ENCODE measurements around the gene FOXF1.

The FOXF1 gene

DNA sequence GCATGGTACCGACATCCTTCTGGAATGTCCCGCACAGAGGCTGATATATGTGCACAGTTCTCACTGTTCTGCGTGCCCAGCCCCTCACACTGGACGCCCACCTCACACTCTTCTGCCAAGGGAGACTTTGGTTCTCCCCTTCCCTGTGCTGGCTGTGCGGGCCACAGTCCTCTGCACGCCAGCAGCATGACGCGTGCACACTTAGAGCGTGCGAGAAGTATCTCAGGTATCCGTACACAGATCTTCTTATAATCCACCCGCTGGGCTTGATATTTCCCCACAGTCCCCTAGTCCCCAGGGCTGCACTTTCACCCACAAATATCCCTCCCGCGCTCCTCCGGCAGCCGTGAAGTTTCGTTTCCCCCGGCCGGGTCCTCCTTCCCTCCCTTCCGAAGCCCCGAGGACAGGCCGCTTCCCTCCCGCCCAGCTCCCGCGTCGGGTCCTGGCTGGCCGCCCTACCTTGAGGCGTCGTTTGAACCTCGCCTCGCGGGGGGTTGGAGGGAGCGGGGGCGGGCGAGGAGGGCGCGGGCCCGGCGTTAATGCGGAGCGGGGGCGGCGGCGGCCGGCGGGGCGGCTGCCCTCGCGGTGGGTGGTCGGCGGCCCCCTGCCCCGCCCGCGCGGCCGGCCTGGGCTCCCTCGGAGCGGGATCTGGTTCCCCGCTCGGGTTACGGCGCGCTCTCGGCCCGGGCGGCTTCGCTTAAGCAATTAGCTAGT is 5.0 kb upstream of the FOXF1 start:
- no peak for DNase-seq

DNA sequence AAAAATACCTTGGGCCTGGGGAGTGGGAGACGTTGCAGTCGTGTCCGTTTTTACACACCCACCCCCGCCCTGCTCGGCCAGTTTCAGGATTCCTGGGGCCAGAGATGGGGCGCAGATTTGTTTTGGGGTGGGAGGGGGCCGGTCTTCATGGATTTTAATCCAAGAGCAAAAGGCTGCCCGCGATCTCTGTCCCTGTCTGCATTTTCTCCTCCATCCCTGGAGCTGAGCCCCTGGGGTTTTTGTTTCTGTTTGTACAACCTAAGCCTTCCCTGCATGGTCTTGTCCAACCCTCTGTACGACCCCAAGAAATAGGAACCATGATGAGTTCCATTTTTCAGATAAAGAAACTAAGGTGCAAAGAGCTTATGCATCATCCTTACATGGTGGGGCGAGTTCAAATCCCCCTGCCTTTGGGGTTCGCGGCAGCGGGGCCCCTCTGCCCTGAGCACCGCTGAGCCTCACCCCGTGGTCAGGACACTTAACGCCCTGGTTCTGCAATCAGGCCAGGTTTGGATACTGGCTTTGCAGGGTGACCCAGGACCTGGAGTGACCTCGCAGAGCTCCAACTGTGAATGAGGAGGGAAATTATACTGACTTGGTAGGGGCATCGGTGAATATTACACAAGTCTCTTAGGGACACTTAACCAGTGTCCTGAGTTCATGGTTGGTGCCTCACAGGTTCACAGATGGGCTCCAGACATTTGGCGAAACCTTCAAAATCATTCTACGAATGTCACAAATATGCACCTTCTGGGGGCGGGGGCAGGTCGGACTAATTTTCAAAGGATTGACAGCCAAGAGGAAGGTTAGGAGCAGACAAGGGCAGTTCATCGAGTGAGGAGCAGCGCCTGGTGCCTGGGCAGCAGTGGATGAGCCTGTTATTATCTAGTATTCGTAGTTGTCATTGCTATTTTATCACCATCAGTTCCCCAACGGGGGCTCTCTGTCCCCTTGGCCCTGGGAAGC is 4.1 kb upstream of the FOXF1 start:
- DNase-seq = no peak

DNA sequence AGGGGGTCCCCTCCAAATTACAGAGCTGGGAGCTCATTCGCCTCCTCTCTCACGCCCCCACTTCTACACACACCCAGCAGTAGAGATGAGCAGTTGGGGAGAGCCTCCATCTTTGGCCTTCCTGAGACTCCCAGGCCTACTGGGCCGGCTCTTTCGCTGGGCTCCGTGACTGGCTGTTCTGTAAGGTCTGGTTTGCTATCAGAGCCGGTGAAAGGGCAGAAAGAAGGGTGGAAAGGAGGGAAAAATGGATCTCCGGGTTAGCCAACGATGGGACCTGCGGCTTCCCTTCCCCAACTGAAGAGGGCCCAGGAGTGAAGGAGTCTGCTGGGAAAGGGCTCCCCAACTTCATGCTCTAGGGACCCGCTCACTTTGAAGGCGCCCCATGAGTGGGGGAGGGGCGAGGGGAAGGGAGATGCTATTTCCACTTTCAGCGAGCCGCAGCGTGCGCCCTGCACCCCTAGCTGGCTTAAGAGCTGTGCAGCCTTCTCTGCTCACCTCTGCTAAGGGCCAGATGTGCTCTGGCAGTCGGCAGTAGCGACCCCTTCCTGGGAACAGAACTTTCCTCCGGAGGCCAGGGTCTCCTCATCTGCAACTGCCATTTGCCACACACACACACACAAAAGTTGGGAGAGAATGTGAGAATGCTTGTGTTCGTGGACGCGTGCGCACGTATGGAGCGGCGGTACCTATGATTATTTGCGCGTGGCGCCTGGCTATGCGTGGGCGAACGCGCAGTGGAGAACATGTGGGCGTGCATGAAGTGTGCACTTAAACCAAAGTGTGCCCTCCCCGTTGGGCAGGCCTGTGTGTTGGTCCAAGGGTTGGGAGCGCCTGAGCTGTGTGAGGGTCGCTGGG is 2.9 kb upstream of the FOXF1 start:
- DNase-seq = no peak

DNA sequence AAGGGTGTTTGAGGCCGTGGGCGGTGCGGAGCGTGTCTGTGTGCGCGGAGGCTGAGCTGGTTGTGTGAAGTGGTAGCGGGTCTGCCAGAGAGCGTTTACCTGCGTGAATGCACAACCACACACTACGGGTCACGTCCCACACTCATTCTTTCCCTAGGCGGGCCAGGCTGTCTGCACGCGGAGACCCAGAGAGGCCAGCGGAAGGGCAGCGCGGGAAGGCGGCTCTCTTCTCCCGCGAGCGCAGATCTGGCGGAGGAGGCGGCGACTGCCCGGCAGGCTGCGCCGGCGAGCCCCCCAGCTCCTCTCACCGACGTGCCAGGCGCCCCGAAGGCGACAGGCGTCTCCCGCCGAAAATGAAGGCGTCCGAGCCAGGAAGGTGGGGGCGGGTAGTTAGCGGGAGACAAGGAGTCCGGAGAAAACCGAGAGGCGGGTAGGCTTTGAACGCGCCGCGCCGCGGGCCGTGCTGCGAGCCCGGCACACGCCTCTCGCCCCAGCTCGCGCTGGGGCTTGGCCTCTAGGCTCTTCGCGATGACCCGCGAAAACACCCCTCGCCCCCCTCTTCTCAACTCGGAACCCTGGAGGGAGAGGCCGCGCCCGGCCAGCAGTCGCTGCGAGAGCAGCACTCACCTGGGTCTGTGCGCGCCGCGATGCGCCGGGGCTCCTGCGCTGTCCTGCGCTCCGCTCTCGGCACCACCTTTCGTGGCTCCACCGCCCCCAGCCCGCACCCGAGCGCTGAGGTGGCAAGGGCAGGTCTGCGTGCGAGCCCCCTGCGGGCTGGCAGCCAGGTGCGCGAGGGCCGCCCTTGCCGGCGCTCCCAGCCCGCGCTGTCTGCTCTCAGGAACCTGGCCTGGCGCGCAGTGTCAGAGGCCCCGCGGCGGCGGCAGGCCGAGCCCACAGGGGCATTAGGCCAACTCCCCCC is 2.0 kb upstream of the FOXF1 start:
- DNase-seq = no peak

DNA sequence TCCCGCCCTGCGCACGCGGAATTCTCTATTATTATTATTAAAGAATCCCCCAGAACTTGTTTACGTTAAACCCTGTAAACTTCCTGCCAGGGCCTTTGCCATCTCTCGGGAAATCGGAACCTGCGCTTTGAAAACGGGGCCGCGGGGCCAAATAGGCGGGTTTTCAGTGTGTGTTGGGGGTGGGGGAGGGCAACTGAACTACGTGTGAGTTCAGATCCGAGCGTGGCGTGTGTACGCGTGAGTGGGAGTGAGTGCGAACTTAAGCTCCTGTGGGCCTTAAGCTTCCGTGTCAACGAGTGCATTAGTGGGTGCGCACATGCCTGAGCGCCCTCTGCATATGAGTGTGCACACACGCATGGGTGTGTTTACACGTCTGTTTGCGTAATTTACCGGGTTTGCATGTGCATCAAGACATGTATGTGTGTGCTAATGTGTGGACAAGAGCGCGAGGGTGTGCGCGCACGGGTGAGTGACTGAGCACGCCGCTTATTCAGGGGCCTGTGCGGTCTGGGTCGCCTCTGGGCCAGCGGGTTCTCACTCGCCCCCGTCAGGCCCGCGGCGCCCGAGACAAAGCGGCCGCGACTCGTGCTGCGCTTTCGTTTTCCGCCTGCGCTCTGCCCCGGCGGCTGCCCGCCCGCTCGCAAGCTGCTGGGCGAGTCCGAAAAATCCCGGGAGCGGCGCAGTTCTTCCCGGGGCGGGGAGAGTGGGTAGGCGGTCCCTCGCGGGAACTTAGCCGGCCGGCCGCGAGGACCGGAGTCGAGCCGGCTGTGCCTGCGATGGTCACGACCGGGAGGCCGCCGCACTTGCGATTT is 1.2 kb upstream of the FOXF1 start:
- no peak for DNase-seq

DNA sequence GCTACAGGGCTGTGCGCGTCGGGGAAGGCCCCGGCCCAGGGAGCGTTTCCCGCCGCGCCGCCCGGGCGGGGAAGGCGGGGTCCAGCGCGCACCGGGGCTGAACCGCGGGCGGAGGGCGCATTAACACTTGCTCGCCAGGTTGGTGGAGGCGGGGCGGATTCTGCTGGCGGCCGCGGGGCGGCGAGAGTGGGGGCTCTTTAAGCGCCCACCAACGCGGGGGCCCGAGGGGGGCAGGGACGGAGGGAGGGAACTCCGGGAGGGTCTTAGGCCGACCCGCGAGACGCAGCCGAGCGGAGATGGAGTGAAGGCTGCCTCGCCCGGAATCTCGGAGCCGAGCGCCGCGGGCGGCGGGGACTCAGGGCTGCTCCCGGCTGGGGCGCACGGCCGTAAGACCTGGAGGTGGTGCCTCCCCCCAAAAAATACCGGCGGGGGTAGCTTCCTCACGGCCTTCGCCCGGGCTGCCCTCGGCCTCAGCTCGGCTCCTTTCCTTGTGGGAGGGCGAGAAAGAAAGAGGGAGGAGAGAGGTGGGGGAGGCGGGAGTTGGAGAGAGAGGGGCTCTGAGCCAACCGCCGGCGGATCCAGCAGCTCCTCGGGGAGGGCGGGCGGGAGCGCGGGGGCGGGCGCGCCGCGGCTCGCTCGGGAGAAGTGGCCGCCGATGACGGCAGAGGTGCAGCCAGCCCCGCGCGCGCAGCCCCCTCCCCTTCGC is 415 bp upstream of the FOXF1 start:
- DNase-seq = no peak

DNA sequence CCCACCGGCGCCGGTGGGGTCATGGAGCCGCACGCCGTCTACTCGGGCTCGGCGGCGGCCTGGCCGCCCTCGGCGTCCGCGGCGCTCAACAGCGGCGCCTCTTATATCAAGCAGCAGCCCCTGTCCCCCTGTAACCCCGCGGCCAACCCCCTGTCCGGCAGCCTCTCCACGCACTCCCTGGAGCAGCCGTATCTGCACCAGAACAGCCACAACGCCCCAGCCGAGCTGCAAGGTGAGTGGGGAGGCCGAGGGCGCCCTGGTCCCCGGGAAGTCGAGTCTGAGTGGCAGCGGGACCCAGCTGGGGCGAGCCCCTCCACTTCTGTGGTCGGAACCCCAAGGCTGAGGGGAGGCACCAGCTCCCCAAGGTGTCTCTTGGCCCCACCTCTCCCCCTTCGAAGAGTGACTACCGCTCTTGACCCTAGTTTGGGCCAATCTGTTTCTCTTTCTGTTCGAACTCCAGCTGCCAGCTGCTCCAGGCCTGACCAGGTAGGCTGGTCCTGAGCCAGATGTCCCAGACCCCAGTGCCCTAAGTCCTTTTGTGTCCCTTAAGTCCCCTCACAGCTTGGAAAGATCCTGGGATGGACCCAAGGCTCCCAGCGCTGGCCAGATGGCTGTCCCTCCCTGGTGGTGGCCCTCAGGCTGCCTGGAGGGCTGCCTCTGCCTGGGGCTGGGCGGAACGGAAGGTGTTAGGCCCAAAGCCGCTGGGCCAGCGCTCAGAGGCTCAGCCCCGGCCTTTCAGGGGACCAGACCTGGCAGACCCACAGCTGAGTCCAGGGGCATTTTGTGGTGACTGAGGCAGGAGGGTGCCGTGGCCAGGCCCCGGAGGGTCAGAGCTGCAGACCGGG is 1.2 kb downstream of the FOXF1 start:
- no peak for DNase-seq

DNA sequence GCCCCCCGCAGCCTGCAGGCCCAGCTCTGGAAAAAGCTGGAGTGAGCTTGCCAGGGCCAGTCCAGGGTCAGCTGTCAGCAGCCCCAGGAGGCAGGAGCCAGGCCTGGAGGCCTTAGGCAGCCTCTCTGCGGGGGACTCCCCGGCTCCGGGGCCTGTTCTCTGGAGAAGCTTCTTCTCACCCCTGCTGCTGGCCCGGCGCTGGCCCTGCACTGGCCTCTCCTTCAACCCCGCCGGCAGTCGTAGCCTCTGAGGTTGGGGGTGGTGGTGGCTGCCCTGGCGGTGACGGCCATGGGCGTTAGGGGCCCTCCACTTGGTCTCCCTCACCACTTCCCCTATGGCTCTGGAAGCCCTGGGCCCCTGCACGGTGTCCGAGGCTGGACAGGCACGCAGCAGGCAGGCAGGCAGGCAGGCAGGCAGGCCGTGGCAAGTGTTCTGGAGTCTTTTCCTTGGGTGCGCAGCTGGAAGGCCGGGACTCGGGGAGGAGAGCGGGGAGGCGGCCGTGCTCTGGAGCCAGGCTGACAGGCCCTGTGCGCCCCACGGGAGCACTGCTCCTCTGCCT is 2.1 kb downstream of the FOXF1 start:
- no peak for DNase-seq

DNA sequence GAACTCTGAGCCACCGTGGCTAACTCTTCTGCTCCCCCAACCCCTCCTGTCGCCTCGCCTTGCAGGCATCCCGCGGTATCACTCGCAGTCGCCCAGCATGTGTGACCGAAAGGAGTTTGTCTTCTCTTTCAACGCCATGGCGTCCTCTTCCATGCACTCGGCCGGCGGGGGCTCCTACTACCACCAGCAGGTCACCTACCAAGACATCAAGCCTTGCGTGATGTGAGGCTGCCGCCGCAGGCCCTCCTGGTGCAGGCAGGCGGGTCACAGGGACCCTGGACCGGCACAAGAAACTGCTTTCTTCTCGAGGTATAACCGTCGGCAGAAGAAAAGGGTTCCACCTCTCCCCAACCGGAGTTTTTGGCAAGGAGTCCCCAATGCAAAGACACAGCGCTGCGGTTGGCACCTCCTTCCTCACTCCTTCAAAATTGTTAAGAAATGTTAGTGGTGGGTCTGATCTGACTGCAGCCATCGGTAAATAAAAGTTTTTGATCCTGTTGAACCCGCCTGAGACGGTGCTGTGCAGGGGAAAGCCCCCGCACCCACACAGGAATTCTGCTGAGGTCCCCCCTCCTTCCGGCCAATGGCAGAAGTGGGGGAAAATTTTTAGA is 2.6 kb downstream of the FOXF1 start:
- DNase-seq = no peak

DNA sequence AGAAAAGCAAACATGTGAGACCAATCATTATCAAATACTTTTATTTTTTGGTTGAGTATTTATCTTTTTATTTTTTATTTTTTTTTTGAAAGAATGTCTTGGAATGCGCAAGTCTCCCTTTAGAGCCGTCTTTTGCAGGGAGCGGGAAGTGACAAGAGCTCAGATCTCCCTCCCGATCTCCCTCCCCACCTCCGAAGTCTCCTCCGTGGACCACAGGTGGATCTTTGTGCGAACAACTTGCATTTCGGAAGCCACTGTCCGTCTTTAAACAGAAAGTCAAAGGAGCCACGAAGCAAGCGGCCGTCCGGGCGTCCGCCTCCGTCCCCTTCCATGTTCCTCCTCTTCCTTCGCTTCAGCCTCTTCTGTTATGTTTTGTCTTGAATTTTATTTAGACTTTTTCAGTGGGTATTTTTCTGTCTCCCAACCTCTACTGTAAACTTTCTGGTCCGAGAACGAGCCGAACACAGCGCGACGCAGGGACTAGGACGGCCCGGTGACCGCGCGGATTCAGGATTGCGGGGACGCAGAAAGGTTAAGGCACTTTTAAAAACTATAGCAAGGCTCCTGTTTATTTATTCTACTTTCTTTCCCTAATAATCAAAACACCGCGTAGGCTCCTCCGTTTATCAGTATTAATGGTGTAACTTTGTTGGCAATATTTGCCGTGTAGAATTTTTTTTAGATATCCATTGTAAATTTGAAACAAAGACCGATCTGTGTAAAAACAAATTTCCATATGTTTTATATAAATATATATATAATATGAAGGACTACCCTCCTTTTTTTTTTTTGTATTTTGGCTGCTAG is 3.3 kb downstream of the FOXF1 start:
- DNase-seq = no peak

DNA sequence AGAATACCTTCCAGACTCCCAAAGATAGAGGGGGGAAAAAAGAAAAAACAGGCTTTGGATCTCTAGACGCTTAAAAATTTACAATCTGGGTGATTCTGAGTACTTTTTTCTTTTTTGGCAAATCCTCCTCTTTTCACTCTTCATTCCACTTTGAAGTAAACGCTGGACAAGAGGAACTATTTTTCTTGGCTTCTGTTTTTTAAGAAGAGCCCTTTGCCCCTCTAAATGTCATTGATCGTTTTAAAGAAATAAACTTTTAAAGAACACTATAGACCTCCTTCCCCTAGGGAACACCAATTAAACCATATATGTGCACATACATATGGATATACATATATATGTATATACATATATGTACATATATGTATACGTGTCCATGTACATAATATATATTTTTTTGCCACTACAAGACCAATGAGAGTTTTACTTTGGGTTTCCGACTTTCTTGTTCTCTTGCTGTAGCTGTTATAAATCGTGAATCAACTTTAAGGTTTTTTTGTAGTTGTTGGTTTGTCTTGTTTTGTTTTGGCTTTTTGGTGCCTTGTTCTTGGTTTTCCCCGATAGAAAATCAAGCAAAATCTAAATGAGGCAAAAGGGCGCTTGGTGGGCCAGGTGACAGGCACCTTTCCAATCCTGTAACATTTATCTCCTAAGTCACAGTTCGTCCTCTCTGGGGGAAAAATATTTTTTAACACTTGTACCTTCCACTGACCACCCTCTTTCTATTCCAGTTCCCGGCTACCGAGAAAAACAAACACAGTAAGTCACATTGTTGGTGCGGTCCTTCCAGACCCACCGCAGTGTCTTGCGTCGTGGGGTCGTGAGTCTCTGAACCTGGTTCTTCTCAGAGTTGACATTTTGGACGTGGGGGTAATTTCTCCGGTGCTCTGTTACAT is 4.4 kb downstream of the FOXF1 start:
- DNase-seq = no peak

DNA sequence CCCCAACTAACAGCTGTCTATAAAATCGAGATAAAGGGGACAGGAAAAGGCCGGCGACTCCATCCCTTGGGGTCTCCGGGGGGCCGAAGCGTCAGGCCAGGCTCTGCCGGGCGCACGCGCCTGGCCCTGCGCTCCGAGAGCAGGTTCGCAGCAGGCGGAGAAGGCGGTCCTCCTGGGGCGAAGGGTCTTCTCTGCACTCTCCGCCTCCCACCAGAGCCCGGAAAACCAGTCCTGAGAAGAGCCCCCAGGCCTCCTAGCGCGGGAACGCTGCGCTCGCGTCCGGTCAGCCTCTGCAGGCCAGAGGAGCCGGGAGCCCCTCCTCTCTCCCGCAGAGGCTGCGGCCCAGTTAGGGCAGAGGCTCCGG is 5.1 kb downstream of the FOXF1 start:
- no peak for DNase-seq

DNA sequence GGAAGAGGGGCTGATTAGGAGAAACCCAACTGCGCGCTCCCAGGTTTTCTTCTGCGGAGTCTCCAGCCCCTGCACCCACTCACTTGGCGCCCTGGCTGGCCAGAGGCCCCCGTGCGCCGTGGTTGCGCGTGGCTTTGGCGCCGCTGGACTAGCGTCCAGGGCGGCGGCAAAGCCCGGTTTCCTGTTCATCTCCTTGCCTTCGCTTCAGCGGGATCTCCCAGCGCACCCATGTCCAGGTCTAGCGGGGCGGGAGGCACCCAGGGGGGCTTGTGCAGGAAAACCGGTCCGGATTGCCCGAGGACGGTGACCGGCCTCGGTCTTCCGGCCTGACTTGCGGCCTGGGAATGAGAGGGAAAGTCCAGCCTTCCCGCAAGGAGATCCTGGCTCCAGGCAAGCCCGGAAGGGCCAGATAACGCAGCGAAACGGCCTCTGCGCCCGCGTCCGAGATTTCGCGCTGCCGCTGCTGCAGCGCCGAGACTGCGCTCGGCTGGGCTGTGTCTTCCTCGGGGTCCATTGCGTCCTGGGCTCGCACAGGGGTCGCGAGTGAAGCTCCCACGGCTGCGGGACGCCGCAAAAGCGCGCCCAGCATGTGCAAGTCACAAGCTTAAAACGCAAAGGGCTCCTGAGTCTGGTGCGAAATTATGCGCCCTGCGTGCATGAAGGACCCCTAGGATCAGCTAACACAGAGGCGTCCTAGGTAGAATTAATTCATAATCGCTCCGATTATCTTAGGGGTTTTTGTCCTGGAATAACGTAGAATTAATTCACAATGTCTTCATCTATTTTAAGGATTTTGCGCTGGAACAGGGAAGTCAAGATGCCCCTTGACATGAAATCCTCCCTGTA is 5.7 kb downstream of the FOXF1 start:
- no peak for DNase-seq

DNA sequence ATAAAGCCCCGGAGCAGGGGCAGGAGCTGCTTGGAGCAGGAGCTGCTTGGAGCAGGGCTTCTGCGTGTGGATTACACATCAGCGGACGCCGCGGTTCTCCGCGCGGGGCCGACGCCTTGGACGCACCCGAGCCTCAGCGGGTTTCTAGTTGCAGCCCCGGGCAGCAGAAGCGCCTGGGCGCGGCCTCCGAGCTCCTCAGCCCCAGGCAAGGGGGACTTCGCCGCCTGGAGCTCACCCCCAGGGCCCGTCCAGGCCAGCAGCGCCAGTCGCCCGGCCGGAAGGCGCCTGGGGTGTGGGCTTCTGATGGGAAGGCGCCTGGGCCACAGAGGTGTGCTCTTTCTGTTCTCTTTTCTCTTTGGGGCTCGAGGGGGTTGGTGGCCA is 6.3 kb downstream of the FOXF1 start:
- DNase-seq = no peak

DNA sequence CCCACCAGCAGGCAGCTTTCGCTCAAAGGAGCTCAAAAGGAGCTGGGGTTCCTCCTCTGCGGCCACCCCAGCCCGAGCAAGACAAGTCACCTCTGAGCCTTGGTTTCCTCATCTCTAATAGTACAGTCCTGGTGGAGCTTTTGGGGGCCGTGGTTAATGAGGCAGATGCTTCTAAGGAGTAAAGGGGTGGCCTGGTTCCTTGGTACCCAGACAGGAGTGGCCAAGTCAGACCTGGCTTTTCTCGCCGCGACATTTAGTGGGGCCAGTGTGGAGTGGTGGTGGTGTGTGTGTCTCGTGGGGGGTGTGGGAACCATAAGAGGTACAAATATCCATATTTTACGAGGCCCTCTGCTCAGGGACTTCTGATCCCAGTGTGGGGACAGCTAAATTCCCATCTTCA is 6.7 kb downstream of the FOXF1 start:
- DNase-seq = no peak

DNA sequence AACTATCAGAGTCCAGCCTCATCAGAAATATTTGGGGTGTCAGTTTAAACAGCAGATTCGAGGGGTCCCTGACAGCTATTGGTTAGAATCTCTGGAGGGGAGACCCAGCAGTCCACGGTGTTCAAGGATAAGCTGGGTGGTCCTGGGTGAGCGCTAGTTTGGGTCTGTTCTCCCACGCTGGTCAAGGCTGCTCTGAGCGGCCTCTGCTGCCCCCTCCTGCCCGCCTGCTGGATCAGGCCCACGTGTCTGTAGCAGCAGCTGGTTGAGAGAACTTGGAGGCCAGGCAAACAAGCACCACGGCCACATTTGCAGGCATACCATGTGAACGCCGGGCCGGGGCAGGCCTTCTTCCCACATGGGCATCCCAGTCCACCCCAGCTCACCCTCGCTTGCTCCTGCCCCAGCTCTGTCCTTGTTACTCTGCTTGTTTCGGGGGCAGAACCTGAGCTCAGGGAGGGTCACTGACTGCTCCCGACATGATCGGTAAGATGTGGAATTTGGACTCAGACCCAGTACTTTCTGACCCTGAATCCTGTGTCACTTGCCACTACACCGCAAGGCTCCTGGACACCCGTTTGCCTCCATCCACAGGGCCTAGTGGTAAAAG is 7.4 kb downstream of the FOXF1 start:
- DNase-seq = no peak

Measured in NK-92 treated with Interleukin-12 subunit alpha and Interleukin-12 subunit beta, amount 100 ng/mL, for 24 hours (cell line).